Medulla oblongata (tissue), 1 donor: ENCODE results near the gene DTYMK.

Experiments
- DNase-seq: peaks from one replicate; pipeline ENCODE4 v3.0.0-alpha.2; 2015; ENCODE audit errors: extremely low spot score

The DTYMK gene

GRCh38 chr2:241649927-241650326 lies 36.7 kb downstream of the DTYMK start:
- no peak for DNase-seq

GRCh38 chr2:241649404-241649803 lies 37.2 kb downstream of the DTYMK start:
- no peak for DNase-seq

GRCh38 chr2:241648453-241648852 lies 38.2 kb downstream of the DTYMK start:
- no peak for DNase-seq

GRCh38 chr2:241645915-241646645 lies 40.5 kb downstream of the DTYMK start:
- DNase-seq, result no peak

GRCh38 chr2:241645056-241645914 lies 41.3 kb downstream of the DTYMK start:
- no peak for DNase-seq

- DNase-seq, result no peak
These were observed 45.0 kb downstream of the DTYMK start for GRCh38 chr2:241641631-241642030.

GRCh38 chr2:241640165-241640795 lies 46.3 kb downstream of the DTYMK start:
- no peak for DNase-seq

- no peak for DNase-seq
These were observed 47.2 kb downstream of the DTYMK start for GRCh38 chr2:241639385-241639784.

GRCh38 chr2:241638940-241639339 lies 47.7 kb downstream of the DTYMK start:
- no peak for DNase-seq

- no peak for DNase-seq
These were observed 48.6 kb downstream of the DTYMK start for GRCh38 chr2:241637795-241638660.

- peak; percentile 88 for DNase-seq
These were observed 49.4 kb downstream of the DTYMK start, which contains the start of the genes ATG4B and THAP4 for GRCh38 chr2:241637018-241637794. TSS of gene ATG4B (plus strand) at chr2:241637693. CDS start at chr2:241637715, 22 bp downstream. TSS of gene THAP4 (minus strand) at chr2:241637158. CDS start at chr2:241637017, 141 bp downstream.

GRCh38 chr2:241636182-241637017 lies 50.2 kb downstream of the DTYMK start:
- DNase-seq, result no peak

GRCh38 chr2:241635756-241636155 lies 50.9 kb downstream of the DTYMK start:
- no peak for DNase-seq

- no peak for DNase-seq
These were observed 53.1 kb downstream of the DTYMK start for GRCh38 chr2:241633561-241633960.

- DNase-seq, result no peak
These were observed 53.9 kb downstream of the DTYMK start for GRCh38 chr2:241632478-241633325.

- peak; percentile 48 for DNase-seq
These were observed 56.7 kb downstream of the DTYMK start for GRCh38 chr2:241629762-241630435.

- no peak for DNase-seq
These were observed 58.9 kb downstream of the DTYMK start for GRCh38 chr2:241627675-241628074.
